ENCODE results near the gene RABEP1.
"Not testable (repeated sequence)": the region's sequence is repeated elsewhere in the genome, so short reads cannot be mapped to it uniquely, and the experiment has no call there.

RABEP1 gene

GRCh38 chr17:5281814-5282641 is at the start of gene RABEP1:
Gene RABEP1 (plus strand): TSS chr17:5282284. CDS start chr17:5282487, 203 bp downstream.
- no peaks in the 10 kb centered on the region for H3K27me3 Mint-ChIP-seq
- DNase-seq (peak; percentile 88), ATAC-seq (replicated peaks) (peak; percentile 79 to 83)
- peaks cover 6 to 19% of the 10 kb centered on the region in 2 donors for H3K36me3 Mint-ChIP-seq
- H3K4me3 Mint-ChIP-seq: peak within 1 kb of the TSS; percentile 87 to 90
- no peaks in the 10 kb centered on the region for H3K9me3 Mint-ChIP-seq
- H3K4me1 Mint-ChIP-seq: peaks cover 16 to 37% of the 10 kb centered on the region in 2 donors
- peak within 1 kb of the TSS; percentile 93 for H3K27ac Mint-ChIP-seq

GRCh38 chr17:5233492-5233891 is 48.6 kb upstream of the RABEP1 start:
- DNase-seq; H3K27me3 Mint-ChIP-seq; ATAC-seq (replicated peaks): not testable (repeated sequence)
- H3K9me3 Mint-ChIP-seq: peaks cover 7 to 12% of the 10 kb centered on the region in 2 donors
- peak overlapping the region; percentile 98 for H3K27ac Mint-ChIP-seq
- peak overlapping the region; percentile 82 to 94 for H3K4me3 Mint-ChIP-seq
- peaks cover 62 to 85% of the 10 kb centered on the region in 2 donors for H3K4me1 Mint-ChIP-seq
- peaks cover 46 to 76% of the 10 kb centered on the region in 2 donors for H3K36me3 Mint-ChIP-seq

GRCh38 chr17:5234645-5235576 is 47.2 kb upstream of the RABEP1 start, which contains the start of gene SCIMP:
Gene SCIMP (minus strand): TSS chr17:5234860. CDS start chr17:5234755, 105 bp downstream.
- Mint-ChIP-seq H3K27ac (peak within 1 kb of the TSS; percentile 98), H3K4me1 (peaks cover 54 to 75% of the 10 kb centered on the region in 2 donors), H3K9me3 (peaks cover 7 to 13% of the 10 kb centered on the region in 2 donors), H3K27me3 (no peaks in the 10 kb centered on the region), H3K4me3 (peak within 1 kb of the TSS; percentile 82 to 94), H3K36me3 (peaks cover 39 to 75% of the 10 kb centered on the region in 2 donors)
- peak; percentile 75 for DNase-seq
- ATAC-seq (replicated peaks): peak; percentile 89 to 91

GRCh38 chr17:5236938-5237540 is 45.0 kb upstream of the RABEP1 start:
- Mint-ChIP-seq H3K9me3 (peaks cover 10 to 12% of the 10 kb centered on the region in 2 donors), H3K27ac (peak overlapping the region; percentile 93), H3K4me3 (peak overlapping the region; percentile 50 to 64), H3K27me3 (no peaks in the 10 kb centered on the region), H3K4me1 (peaks cover 51 to 69% of the 10 kb centered on the region in 2 donors), H3K36me3 (peaks cover 31 to 64% of the 10 kb centered on the region in 2 donors)
- ATAC-seq (replicated peaks) (peak in 1 of 2 donors; percentile 11), DNase-seq (no peak)

- H3K4me3 Mint-ChIP-seq: peak overlapping the region; percentile 50 to 64
- H3K27me3 Mint-ChIP-seq: no peaks in the 10 kb centered on the region
- H3K4me1 Mint-ChIP-seq: peaks cover 54 to 69% of the 10 kb centered on the region in 2 donors
- ATAC-seq (replicated peaks) (peak; percentile 20 to 35), DNase-seq (peak; percentile 61)
- H3K9me3 Mint-ChIP-seq: peaks cover 10 to 12% of the 10 kb centered on the region in 2 donors
- peak overlapping the region; percentile 93 for H3K27ac Mint-ChIP-seq
- H3K36me3 Mint-ChIP-seq: peaks cover 29 to 63% of the 10 kb centered on the region in 2 donors
Observed at GRCh38 chr17:5237541-5238016, 44.5 kb upstream of the RABEP1 start.

GRCh38 chr17:5238333-5238732 is 43.8 kb upstream of the RABEP1 start:
- Mint-ChIP-seq H3K27me3 (no peaks in the 10 kb centered on the region), H3K4me3 (no peak overlapping the region), H3K9me3 (peaks cover 10 to 12% of the 10 kb centered on the region in 2 donors), H3K36me3 (peaks cover 24 to 55% of the 10 kb centered on the region in 2 donors), H3K4me1 (peaks cover 52 to 69% of the 10 kb centered on the region in 2 donors), H3K27ac (peak overlapping the region; percentile 93)
- no peak for DNase-seq
- no peak for ATAC-seq (replicated peaks)

- not testable (repeated sequence) for H3K4me3 Mint-ChIP-seq; H3K27ac Mint-ChIP-seq; DNase-seq; ATAC-seq (replicated peaks); H3K27me3 Mint-ChIP-seq
- Mint-ChIP-seq H3K9me3 (peaks cover 10 to 12% of the 10 kb centered on the region in 2 donors), H3K4me1 (peaks cover 47 to 68% of the 10 kb centered on the region in 2 donors), H3K36me3 (peaks cover 15 to 48% of the 10 kb centered on the region in 2 donors)
Observed at GRCh38 chr17:5239769-5240168, 42.3 kb upstream of the RABEP1 start.

- peaks cover 9 to 10% of the 10 kb centered on the region in 2 donors for H3K9me3 Mint-ChIP-seq
- ATAC-seq (replicated peaks): peak; percentile 78 to 86
- H3K27ac Mint-ChIP-seq: peak overlapping the region; percentile 98
- peaks cover 12 to 43% of the 10 kb centered on the region in 2 donors for H3K36me3 Mint-ChIP-seq
- DNase-seq: no peak
- H3K27me3 Mint-ChIP-seq: no peaks in the 10 kb centered on the region
- H3K4me3 Mint-ChIP-seq: peak overlapping the region; percentile 72 to 73
- peaks cover 40 to 60% of the 10 kb centered on the region in 2 donors for H3K4me1 Mint-ChIP-seq
Observed at GRCh38 chr17:5241861-5242671, 40.0 kb upstream of the RABEP1 start.

GRCh38 chr17:5247621-5248020 is 34.5 kb upstream of the RABEP1 start:
- Mint-ChIP-seq H3K9me3 (no peaks in the 10 kb centered on the region), H3K27ac (peak overlapping the region; percentile 79), H3K4me3 (no peak overlapping the region), H3K4me1 (peaks cover 20 to 39% of the 10 kb centered on the region in 2 donors), H3K36me3 (peaks cover 2 to 13% of the 10 kb centered on the region in 2 donors), H3K27me3 (no peaks in the 10 kb centered on the region)
- ATAC-seq (replicated peaks) (no peak), DNase-seq (no peak)

- ATAC-seq (replicated peaks): no peak
- Mint-ChIP-seq H3K27me3 (no peaks in the 10 kb centered on the region), H3K4me3 (no peak overlapping the region), H3K36me3 (peaks cover 2 to 12% of the 10 kb centered on the region in 2 donors), H3K9me3 (no peaks in the 10 kb centered on the region), H3K4me1 (peaks cover 14 to 30% of the 10 kb centered on the region in 2 donors), H3K27ac (peak overlapping the region; percentile 47)
- DNase-seq: no peak
Observed at GRCh38 chr17:5248821-5249479, 33.1 kb upstream of the RABEP1 start.

- H3K27me3 Mint-ChIP-seq: no peaks in the 10 kb centered on the region
- H3K27ac Mint-ChIP-seq: peak overlapping the region; percentile 1
- H3K9me3 Mint-ChIP-seq: no peaks in the 10 kb centered on the region
- peaks cover 15 to 32% of the 10 kb centered on the region in 2 donors for H3K4me1 Mint-ChIP-seq
- peak; percentile 90 for ATAC-seq (replicated peaks)
- peaks cover 2 to 9% of the 10 kb centered on the region in 2 donors for H3K36me3 Mint-ChIP-seq
- peak; percentile 63 for DNase-seq
- peak overlapping the region in 1 of 2 donors; percentile 1 for H3K4me3 Mint-ChIP-seq
Observed at GRCh38 chr17:5249615-5250014, 32.5 kb upstream of the RABEP1 start.

- DNase-seq: no peak
- Mint-ChIP-seq H3K9me3 (no peaks in the 10 kb centered on the region), H3K36me3 (peaks cover 3 to 14% of the 10 kb centered on the region in 2 donors), H3K4me3 (peak overlapping the region; percentile 62 to 76), H3K4me1 (peaks cover 35 to 54% of the 10 kb centered on the region in 2 donors), H3K27me3 (no peaks in the 10 kb centered on the region), H3K27ac (peak overlapping the region; percentile 95)
- no peak for ATAC-seq (replicated peaks)
Observed at GRCh38 chr17:5254414-5254813, 27.7 kb upstream of the RABEP1 start.
